ENCODE measurements around the gene APPBP2. TPM values are rescaled to one million over a fixed set of nuclear protein-coding genes. Genes with fewer than 3 reads are reported as not detected.

Gene APPBP2
- total RNA-seq, 1 experiment from 2014 or later: 25.3 TPM

- BruUV-seq (replicated peaks): no TSS peak
- intact Hi-C loops (cut with micrococcal nuclease; ENCODE audit: unreplicated experiment): no loop called here
Measured at GRCh38 chr17:60481604-60482003, 44.4 kb downstream of the APPBP2 start.

GRCh38 chr17:60473788-60474187 is 52.3 kb downstream of the APPBP2 start:
- no peaks in the 10 kb centered on the region for H3K4me1 Mint-ChIP-seq (ENCODE audit: low read depth, unreplicated experiment)
- no peak for TF ChIP-seq CTCF (IDR thresholded peaks at IDR 0.05; ENCODE audit: insufficient read depth in 1 of 2, low read depth in 1 of 2, low read length in 1 of 2, severe bottlenecking in 1 of 2, unreplicated experiment in 1 of 2)
- Histone ChIP-seq H3K36me3 (ENCODE audit: control insufficient read depth, insufficient read depth, low read length) (peaks cover 1% of the 10 kb centered on the region; the same call in 1 of the 2 replicates), H3K27me3 (replicated peaks; ENCODE audit: control insufficient read depth, insufficient read depth, low read length) (no peaks in the 10 kb centered on the region), H3K4me3 (ENCODE audit: low read depth, low read length) (no peak overlapping the region), H3K9me3 (no peaks in the 10 kb centered on the region), H3K4me1 (no peaks in the 10 kb centered on the region)
- H3K27me3 Mint-ChIP-seq (ENCODE audit: insufficient read depth, unreplicated experiment): no peaks in the 10 kb centered on the region
- intact Hi-C loops (cut with micrococcal nuclease; ENCODE audit: unreplicated experiment): no loop called here
- peaks cover 26% of the 10 kb centered on the region for H3K36me3 Mint-ChIP-seq (ENCODE audit: insufficient read depth, unreplicated experiment)
- CTCF ChIA-PET: no interaction called here
- no peak overlapping the region for H3K4me3 Mint-ChIP-seq (ENCODE audit: unreplicated experiment)
- no peak overlapping the region for H3K27ac Mint-ChIP-seq (ENCODE audit: unreplicated experiment)
- BruUV-seq (replicated peaks): no TSS peak
- H3K9me3 Mint-ChIP-seq (ENCODE audit: unreplicated experiment): peaks cover 18% of the 10 kb centered on the region
- DNase-seq: no peak
- POLR2A ChIA-PET: no interaction called here

More at GRCh38 chr17:60481604-60482003, 44.4 kb downstream of the APPBP2 start:
- Histone ChIP-seq H3K4me3 (ENCODE audit: low read depth, low read length) (no peak overlapping the region), H3K36me3 (ENCODE audit: control insufficient read depth, insufficient read depth, low read length) (no peaks in the 10 kb centered on the region), H3K9me3 (peaks cover 20% of the 10 kb centered on the region), H3K27me3 (replicated peaks; ENCODE audit: control insufficient read depth, insufficient read depth, low read length) (no peaks in the 10 kb centered on the region), H3K4me1 (no peaks in the 10 kb centered on the region)
- Mint-ChIP-seq H3K4me3 (ENCODE audit: unreplicated experiment) (no peak overlapping the region), H3K9me3 (ENCODE audit: unreplicated experiment) (peaks cover 23% of the 10 kb centered on the region), H3K4me1 (ENCODE audit: low read depth, unreplicated experiment) (no peaks in the 10 kb centered on the region), H3K27ac (ENCODE audit: unreplicated experiment) (no peak overlapping the region), H3K27me3 (ENCODE audit: insufficient read depth, unreplicated experiment) (no peaks in the 10 kb centered on the region), H3K36me3 (ENCODE audit: insufficient read depth, unreplicated experiment) (peaks cover 37% of the 10 kb centered on the region)
- POLR2A ChIA-PET: no interaction called here
- CTCF ChIA-PET: no interaction called here
- DNase-seq: no peak
- no peak for TF ChIP-seq CTCF (IDR thresholded peaks at IDR 0.05; ENCODE audit: insufficient read depth in 1 of 2, low read depth in 1 of 2, low read length in 1 of 2, severe bottlenecking in 1 of 2, unreplicated experiment in 1 of 2)

- DNase-seq: no peak
- intact Hi-C loops (cut with micrococcal nuclease; ENCODE audit: unreplicated experiment): no loop called here
- H3K36me3 Mint-ChIP-seq (ENCODE audit: insufficient read depth, unreplicated experiment): peaks cover 31% of the 10 kb centered on the region
- no peak overlapping the region for H3K4me3 Mint-ChIP-seq (ENCODE audit: unreplicated experiment)
- peaks cover 18% of the 10 kb centered on the region for H3K9me3 Mint-ChIP-seq (ENCODE audit: unreplicated experiment)
- H3K36me3 ChIP-seq (ENCODE audit: control insufficient read depth, insufficient read depth, low read length): peaks cover 1% of the 10 kb centered on the region; the same call in 1 of the 2 replicates
- no peaks in the 10 kb centered on the region for H3K27me3 Mint-ChIP-seq (ENCODE audit: insufficient read depth, unreplicated experiment)
- no peaks in the 10 kb centered on the region for H3K4me1 ChIP-seq
- H3K9me3 ChIP-seq: no peaks in the 10 kb centered on the region
- TF ChIP-seq CTCF (IDR thresholded peaks at IDR 0.05; ENCODE audit: insufficient read depth in 1 of 2, low read depth in 1 of 2, low read length in 1 of 2, severe bottlenecking in 1 of 2, unreplicated experiment in 1 of 2): no peak
- H3K27me3 ChIP-seq (replicated peaks; ENCODE audit: control insufficient read depth, insufficient read depth, low read length): no peaks in the 10 kb centered on the region
- no peak overlapping the region for H3K4me3 ChIP-seq (ENCODE audit: low read depth, low read length)
- H3K27ac Mint-ChIP-seq (ENCODE audit: unreplicated experiment): no peak overlapping the region
- ChIA-PET CTCF (no interaction called here), POLR2A (no interaction called here)
- H3K4me1 Mint-ChIP-seq (ENCODE audit: low read depth, unreplicated experiment): no peaks in the 10 kb centered on the region
- no TSS peak for BruUV-seq (replicated peaks)
Measured at GRCh38 chr17:60472449-60472848, 53.6 kb downstream of the APPBP2 start.

Data from Caco-2 (cell line).